CD4-positive, alpha-beta T cell treated with Interleukin-15 for 4 hours (primary cell): ENCODE results near the gene PARD3.

Source experiments
- DNase-seq: peaks from one replicate; pipeline ENCODE4 v3.0.0-alpha.2; 2020; ENCODE audit warnings: low spot score

Gene PARD3

GRCh38 chr10:34125702-34126101 lies 689.4 kb downstream of the PARD3 start:
- DNase-seq = no peak

- DNase-seq = no peak
These were observed 690.5 kb downstream of the PARD3 start for GRCh38 chr10:34124522-34125035.

- no peak for DNase-seq
These were observed 693.1 kb downstream of the PARD3 start for GRCh38 chr10:34121781-34122622.

- DNase-seq = no peak
These were observed 693.9 kb downstream of the PARD3 start for GRCh38 chr10:34121125-34121753.

GRCh38 chr10:34119456-34119855 lies 695.6 kb downstream of the PARD3 start:
- DNase-seq = no peak

- no peak for DNase-seq
These were observed 698.3 kb downstream of the PARD3 start for GRCh38 chr10:34116681-34117271.

- no peak for DNase-seq
These were observed 698.9 kb downstream of the PARD3 start for GRCh38 chr10:34116220-34116641.

GRCh38 chr10:34114914-34115313 lies 700.2 kb downstream of the PARD3 start:
- DNase-seq = no peak

GRCh38 chr10:34113504-34114225 lies 701.4 kb downstream of the PARD3 start:
- no peak for DNase-seq

- DNase-seq = no peak
These were observed 702.8 kb downstream of the PARD3 start for GRCh38 chr10:34112171-34112782.

GRCh38 chr10:34111179-34111578 lies 703.9 kb downstream of the PARD3 start:
- DNase-seq = no peak

GRCh38 chr10:34109952-34110702 lies 705.0 kb downstream of the PARD3 start:
- no peak for DNase-seq

- no peak for DNase-seq
These were observed 705.6 kb downstream of the PARD3 start for GRCh38 chr10:34109495-34109894.

GRCh38 chr10:34107626-34108516 lies 707.2 kb downstream of the PARD3 start:
- DNase-seq = no peak

- DNase-seq = no peak
These were observed 708.7 kb downstream of the PARD3 start for GRCh38 chr10:34106356-34106885.

- no peak for DNase-seq
These were observed 710.1 kb downstream of the PARD3 start for GRCh38 chr10:34104829-34105572.

- DNase-seq = no peak
These were observed 712.1 kb downstream of the PARD3 start for GRCh38 chr10:34102893-34103506.

- no peak for DNase-seq
These were observed 712.8 kb downstream of the PARD3 start for GRCh38 chr10:34102237-34102673.
